HG03025 (cell line): Measurements from ENCODE around the gene TSHB.
A peak's percentile ranks its signal among the peaks of the same experiment; 100 is the strongest.

Experiments
- ATAC-seq: cut with Tn5 transposase; IDR thresholded peaks from one replicate; pipeline ENCODE4 v1.9.1; 2021; ENCODE audit warnings: mild to moderate bottlenecking, moderate library complexity; ENCODE audit not compliant: unreplicated experiment, low FRiP score

Gene TSHB

GRCh38 chr1:115057661-115058254 is 28.1 kb downstream of the TSHB start:
- ATAC-seq: no peak

GRCh38 chr1:115059316-115059715 is 29.7 kb downstream of the TSHB start:
- no peak for ATAC-seq

- ATAC-seq: no peak
Observed at GRCh38 chr1:115060501-115060900, 30.9 kb downstream of the TSHB start.

GRCh38 chr1:115062542-115063004 is 32.9 kb downstream of the TSHB start:
- ATAC-seq: peak; percentile 70

GRCh38 chr1:115063228-115063901 is 33.7 kb downstream of the TSHB start:
- ATAC-seq: no peak

DNA sequence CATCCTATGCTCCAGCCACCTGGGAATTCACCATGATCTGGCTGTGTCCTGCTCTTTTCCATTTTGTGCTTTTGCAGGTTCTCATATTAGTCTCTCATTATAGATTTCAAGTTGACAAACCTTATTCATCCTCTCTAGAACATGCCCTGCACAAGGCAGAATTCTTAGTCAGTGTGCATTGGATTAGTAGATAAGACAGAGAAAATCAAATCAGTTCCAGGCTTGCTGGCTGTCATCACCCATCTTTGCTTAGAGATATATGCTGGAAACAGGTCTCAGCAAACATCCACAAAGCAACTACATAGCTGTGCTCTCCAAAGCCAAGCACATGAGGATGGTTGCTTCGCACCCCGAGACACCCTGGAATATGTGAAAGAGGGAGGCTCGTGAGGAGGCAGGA is 34.8 kb downstream of the TSHB start:
- ATAC-seq: no peak

DNA sequence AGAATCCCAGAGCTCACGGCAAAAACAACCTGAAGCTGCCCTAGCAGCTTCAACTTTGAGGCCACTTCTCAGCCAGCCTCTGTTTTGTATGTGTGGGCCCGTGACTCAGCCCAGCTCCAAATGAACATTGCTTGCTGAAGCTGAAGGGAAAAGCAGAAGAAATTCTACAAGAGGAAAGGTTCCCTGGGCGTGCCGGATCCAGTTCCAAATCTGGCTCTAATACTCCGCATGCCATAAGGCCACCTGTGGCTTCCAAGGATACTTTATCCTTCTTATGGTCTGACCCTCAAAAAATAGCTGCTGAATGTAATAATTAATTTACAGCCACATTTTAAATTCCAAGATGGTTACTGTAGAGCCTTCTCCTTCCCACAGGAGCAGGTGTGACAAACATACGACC is 35.4 kb downstream of the TSHB start:
- no peak for ATAC-seq

GRCh38 chr1:115067161-115067859 is 37.7 kb downstream of the TSHB start:
- no peak for ATAC-seq

DNA sequence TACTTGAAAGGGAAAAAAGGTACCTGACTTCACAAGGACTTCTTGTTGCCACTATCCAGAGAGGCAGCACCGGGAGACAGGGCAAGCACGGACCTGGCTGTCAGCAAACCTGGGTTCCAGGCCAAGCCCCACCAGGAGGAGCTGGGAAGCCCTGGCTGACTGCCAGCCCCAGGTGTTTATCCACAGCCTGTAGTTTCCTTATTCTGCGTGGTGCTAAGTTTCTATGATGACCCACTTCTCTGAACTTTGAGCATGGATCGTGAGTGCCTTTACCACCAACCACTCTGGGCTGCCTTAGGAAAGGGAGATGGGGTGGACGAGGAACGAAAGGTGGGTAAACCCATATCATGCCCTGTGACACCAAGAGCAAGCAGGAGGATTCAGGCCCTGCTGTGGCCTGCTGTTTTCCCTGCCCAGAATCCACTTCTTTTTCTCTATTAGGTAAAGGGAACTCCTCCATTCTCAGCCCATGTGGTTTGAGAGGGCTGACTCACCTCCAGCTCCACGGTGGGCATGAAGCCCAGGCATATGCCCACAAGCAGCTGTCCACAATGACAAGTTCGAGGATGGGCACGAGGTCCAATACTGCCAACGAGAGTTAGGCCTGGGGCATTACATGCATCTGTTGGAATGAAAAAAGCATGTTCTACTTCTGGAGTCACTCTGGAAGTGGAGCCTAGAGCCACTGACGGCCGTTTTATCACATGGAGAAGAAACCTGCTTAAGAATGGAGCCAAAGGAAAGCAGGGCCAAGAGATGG is 39.4 kb downstream of the TSHB start:
- ATAC-seq: no peak

DNA sequence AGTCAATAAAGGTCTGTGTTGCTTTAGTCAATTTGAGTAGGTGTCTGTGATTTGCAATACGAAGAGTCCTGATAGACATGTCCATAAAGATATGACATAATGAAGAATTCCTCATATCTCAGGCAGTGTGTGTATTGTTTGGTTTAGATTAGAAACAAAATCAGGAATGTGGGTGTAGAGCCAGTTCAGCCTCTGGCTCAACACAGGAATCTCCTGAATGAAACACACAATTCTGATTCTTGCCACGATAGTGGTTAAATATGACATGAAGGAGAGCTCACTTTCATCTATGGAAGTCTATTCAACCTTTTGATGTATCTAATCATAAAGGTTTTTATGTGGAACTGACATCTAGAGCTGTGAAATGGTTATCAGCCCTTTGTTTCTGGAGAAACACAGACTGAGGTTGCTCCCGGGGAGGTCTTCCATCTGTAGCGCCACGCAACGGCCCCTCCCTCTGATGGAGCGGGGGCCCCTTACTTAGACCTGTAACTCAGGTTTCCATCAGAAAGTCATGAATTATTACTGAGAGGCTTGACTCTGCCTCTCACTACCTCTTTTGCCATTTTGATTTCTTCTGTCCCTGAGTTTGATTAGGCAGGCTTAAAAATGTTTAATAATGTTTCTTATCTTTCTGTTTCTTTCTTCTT is 40.2 kb downstream of the TSHB start:
- ATAC-seq: no peak

DNA sequence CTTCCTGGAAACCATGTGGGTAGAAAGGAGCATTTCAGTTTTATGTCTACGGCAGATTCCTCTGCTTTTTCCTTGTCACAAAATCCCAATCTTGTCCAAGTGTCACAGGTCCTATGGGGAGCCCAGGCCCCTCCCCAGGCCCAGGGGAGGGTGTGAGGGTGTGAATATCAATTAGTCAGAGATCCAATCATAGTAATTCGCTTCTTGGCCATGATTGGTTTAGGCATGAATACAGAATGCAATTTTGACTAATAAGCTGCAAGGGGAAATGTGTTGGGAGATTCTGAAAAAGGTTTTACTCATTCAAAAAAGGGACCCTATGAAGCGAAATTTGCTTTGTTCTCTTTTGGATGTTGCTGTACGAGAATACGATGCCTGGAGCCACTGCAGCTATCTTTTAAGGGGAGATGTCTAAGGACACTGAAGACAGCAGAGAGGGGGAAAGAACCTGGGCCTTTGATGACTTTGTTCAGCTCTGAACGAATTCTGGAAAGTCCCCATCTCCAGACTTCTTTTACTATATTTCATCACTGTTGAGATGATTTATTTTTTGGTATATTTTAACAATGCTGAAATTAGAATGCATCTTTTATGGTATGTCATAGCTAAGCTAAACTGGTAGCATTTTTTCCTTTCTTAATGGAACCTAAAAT is 41.5 kb downstream of the TSHB start:
- no peak for ATAC-seq

DNA sequence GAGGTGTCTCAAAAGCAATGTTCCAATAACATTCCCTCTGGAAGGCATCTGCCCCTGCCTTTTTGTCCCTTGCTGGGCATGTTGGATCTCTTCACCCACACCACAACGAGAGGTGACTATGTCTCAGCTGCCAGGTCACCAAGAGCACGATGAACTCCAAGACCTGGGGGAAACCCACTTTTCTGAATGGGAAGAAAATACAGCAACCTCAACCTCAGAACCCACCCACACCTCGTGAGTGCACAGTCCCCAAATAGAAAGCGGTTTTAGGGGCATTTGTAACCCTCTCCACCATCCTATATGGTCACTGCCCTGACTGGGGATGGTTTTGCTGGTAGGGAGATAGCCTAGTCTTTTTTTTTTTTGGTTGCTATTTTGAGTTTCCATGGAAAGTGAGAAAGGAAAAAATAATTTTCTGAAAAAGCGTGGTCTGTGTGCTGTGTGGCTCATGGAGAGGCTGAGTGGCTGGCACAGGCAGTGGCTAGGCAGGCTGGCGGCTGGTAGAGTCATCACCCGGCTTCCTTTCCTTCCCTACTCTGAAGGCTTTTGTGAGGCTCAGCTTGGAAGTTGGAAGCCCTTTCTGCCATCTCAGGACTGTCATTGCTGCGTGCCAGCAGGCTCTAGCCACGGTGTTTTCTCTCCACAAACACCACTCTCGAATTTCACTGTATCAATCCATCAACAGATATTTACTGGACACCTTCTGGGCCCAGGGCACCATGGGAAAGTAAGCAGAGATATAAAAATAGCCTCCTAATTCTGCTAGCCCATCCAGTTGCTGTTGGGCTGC is 43.9 kb downstream of the TSHB start:
- no peak for ATAC-seq

GRCh38 chr1:115074839-115075534 is 45.4 kb downstream of the TSHB start:
- no peak for ATAC-seq

DNA sequence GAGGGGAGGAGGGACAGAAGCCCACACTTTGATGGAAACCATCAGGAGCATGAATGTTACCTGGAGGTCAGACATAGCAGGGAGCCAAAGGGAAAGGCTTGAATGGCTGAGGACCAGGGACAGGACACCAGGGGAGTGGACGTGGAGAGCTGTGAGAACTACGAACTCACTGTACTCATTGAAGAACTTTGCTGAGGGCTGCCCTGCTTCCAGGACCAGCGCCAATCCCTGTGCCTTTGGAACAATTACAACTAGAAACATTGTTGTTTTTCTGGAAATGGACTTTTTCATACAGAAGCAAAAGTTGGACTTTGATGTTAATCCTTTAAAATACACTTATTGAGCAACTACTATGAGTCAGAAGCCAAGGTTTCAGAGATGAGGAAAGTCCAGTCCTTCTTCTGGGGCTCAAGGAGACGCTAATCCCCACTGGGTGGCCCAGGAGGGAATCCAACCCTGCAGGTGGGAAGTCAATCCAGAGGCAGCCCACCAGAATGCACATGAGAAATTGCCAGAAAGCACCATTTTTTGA is 46.8 kb downstream of the TSHB start:
- ATAC-seq: no peak

DNA sequence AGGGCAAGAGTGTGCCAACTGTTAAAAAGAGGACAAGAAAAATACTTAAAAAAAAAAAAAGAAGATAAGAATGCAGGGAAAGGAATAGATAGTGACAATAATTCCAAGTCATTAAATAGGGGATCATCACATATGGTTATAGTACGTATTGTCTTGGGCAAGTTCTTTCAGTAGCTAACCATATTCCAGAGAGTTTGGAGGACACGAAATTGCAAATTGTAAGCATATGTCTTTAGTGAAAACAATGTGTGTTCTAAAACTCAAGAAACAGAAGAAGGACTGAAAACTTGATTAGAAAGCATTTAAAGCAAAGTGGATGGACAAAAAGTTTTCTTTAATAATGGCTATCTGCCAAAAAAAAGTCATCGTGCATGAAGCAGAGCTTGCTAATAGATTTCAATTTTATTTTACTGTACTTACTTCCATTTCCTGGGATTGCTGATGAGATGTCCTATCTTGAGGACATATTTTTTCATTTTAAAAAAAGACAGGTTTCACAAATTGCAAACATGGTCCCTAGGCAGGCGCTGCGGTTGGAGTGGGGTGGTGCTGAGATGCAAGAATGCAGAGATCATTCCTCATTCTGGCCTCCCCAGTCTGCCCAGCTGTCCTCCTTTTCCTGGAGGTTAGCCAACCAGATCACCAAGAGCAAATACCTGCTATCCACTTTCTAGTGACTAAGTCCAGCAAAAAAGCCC is 47.8 kb downstream of the TSHB start:
- no peak for ATAC-seq

DNA sequence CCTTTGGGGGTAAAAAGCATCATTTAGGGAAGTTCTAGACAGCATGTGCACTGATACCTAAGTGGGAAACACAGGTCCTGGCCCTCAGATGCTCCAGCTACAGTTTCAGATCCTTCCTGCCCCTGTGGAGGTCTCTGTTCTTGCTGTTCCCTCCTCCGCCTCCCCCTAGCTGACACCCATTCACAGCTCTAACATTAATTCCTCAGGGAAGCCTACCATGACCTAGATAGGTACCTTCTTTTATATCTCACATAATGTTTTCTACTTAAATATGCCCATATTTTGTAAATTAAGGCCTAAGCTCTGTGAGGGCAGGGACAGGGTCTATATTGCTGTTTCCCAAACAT is 48.3 kb downstream of the TSHB start:
- ATAC-seq: no peak

- no peak for ATAC-seq
Observed at GRCh38 chr1:115078708-115079107, 49.1 kb downstream of the TSHB start.

GRCh38 chr1:115082949-115083348 is 53.3 kb downstream of the TSHB start:
- no peak for ATAC-seq
